ENCODE results near the gene ETS1. TPM values are rescaled to one million over a fixed set of nuclear protein-coding genes. Genes with fewer than 3 reads are reported as not detected.

The ETS1 gene
- total RNA-seq, 3 donors from 2014 or later (not counting 1 experiment from before 2014, with no cell fraction given) = 532 to 684 (median 589) TPM

GRCh38 chr11:128524172-128524571 is 63.2 kb downstream of the ETS1 start:
- Mint-ChIP-seq H3K36me3 (peaks cover 12% of the 10 kb centered on the region), H3K27ac (peak overlapping the region; percentile 98 to 99), H3K4me1 (peaks cover 58 to 65% of the 10 kb centered on the region in 2 donors), H3K4me3 (peak overlapping the region; percentile 39), H3K9me3 (no peaks in the 10 kb centered on the region), H3K27me3 (ENCODE audit: low read depth in 2 of 2) (no peaks in the 10 kb centered on the region)
- ATAC-seq (no peak), DNase-seq (no peak)
- Histone ChIP-seq H3K27ac (ENCODE audit: low read length) (peak overlapping the region; percentile 90), H3K4me3 (ENCODE audit: low read length) (no peak overlapping the region), H3K4me1 (ENCODE audit: control insufficient read depth, insufficient read depth, low read length) (peaks cover 25% of the 10 kb centered on the region), H3K27me3 (ENCODE audit: control insufficient read depth, insufficient read depth, low read length) (no peaks in the 10 kb centered on the region), H3K9me3 (ENCODE audit: control insufficient read depth, insufficient read depth, low read length) (no peaks in the 10 kb centered on the region), H3K36me3 (ENCODE audit: control insufficient read depth, insufficient read depth, low read length) (peaks cover 5% of the 10 kb centered on the region)
- intact Hi-C loops (cut with micrococcal nuclease) = loop anchor here (10.0 kb wide), 2 partner anchors 171 to 201 kb away; partner anchors contain the start of gene FLI1
- 100% methylated on average over 2 of the region's 4 CpGs for WGBS (ENCODE audit: insufficient coverage)
- TF ChIP-seq CTCF (IDR thresholded peaks at IDR 0.05) = no peak

- DNase-seq (no peak), ATAC-seq (no peak)
- Histone ChIP-seq H3K4me1 (ENCODE audit: control insufficient read depth, insufficient read depth, low read length) (peaks cover 27% of the 10 kb centered on the region), H3K27ac (ENCODE audit: low read length) (peak overlapping the region; percentile 90), H3K27me3 (ENCODE audit: control insufficient read depth, insufficient read depth, low read length) (no peaks in the 10 kb centered on the region), H3K4me3 (ENCODE audit: low read length) (no peak overlapping the region), H3K9me3 (ENCODE audit: control insufficient read depth, insufficient read depth, low read length) (no peaks in the 10 kb centered on the region), H3K36me3 (ENCODE audit: control insufficient read depth, insufficient read depth, low read length) (peaks cover 8% of the 10 kb centered on the region)
- TF ChIP-seq CTCF (IDR thresholded peaks at IDR 0.05) = no peak
- peak overlapping the region; percentile 98 to 99 for H3K27ac Mint-ChIP-seq
- no peaks in the 10 kb centered on the region for H3K27me3 Mint-ChIP-seq (ENCODE audit: low read depth in 2 of 2)
- H3K4me1 Mint-ChIP-seq = peaks cover 62 to 70% of the 10 kb centered on the region in 2 donors
- intact Hi-C loops (cut with micrococcal nuclease) = loop anchor here (10.0 kb wide), 2 partner anchors 171 to 201 kb away; partner anchors contain the start of gene FLI1
- H3K4me3 Mint-ChIP-seq = peak overlapping the region; percentile 98
- WGBS (ENCODE audit: insufficient coverage) = 92% methylated on average over 1 of the region's 2 CpGs
- H3K36me3 Mint-ChIP-seq = peaks cover 16% of the 10 kb centered on the region
- no peaks in the 10 kb centered on the region for H3K9me3 Mint-ChIP-seq
Observed at GRCh38 chr11:128523641-128524040, 63.7 kb downstream of the ETS1 start.

DNA sequence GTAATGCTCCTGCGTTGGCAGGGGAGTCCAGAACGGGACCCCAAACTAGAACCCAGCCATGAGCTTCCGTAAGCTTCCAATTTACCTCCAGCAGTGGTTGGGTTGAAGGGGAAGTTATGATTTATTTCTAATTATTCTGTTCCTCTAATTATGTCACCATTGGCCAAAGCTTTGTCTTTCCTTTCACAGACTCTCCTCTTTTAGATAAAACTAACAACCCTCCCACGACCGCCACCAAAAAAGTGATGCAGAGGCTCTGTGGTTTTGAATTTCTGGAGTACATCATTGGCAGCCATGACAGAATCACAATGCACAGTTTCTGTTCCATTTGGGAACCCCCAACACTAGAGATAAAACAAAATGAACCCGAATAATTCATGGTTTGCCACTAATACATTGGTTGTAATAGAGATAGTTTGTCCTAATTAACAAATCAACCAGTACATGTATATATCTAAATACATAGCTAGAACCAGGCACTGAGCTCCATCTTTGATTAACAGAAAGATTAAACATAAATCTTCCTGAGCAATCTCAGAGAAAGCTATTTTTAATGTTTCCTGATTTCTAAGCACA is 64.3 kb downstream of the ETS1 start:
- no peak for TF ChIP-seq CTCF (IDR thresholded peaks at IDR 0.05)
- Histone ChIP-seq H3K4me1 (ENCODE audit: control insufficient read depth, insufficient read depth, low read length) (peaks cover 31% of the 10 kb centered on the region), H3K36me3 (ENCODE audit: control insufficient read depth, insufficient read depth, low read length) (peaks cover 11% of the 10 kb centered on the region), H3K9me3 (ENCODE audit: control insufficient read depth, insufficient read depth, low read length) (no peaks in the 10 kb centered on the region), H3K27me3 (ENCODE audit: control insufficient read depth, insufficient read depth, low read length) (no peaks in the 10 kb centered on the region), H3K4me3 (ENCODE audit: low read length) (peak overlapping the region; percentile 65), H3K27ac (ENCODE audit: low read length) (peak overlapping the region; percentile 90)
- peaks cover 62 to 70% of the 10 kb centered on the region in 2 donors for H3K4me1 Mint-ChIP-seq
- H3K27ac Mint-ChIP-seq = peak overlapping the region; percentile 98 to 99
- DNase-seq = peak in 1 of 2 donors; percentile 80
- WGBS (ENCODE audit: insufficient coverage) = 0% methylated on average over 4 of the region's 6 CpGs
- H3K4me3 Mint-ChIP-seq = peak overlapping the region; percentile 98
- intact Hi-C loops (cut with micrococcal nuclease) = loop anchor here (10.0 kb wide), 2 partner anchors 172 to 202 kb away; partner anchors contain the start of gene FLI1
- no peaks in the 10 kb centered on the region for H3K9me3 Mint-ChIP-seq
- peak in 1 of 3 donors; percentile 2 for ATAC-seq
- no peaks in the 10 kb centered on the region for H3K27me3 Mint-ChIP-seq (ENCODE audit: low read depth in 2 of 2)
- H3K36me3 Mint-ChIP-seq = peaks cover 22% of the 10 kb centered on the region
